Mammary epithelial cell (primary cell): ENCODE results near the gene SCARB1.

ENCODE experiments used
- EZH2 ChIP-seq: IDR thresholded peaks from 2 replicates; pipeline ENCODE4 v1.6.1; 2012; ENCODE audit warnings: low read length, inconsistent platforms, borderline replicate concordance
- TF ChIP-seq, protein P1 (sequence below), 2 donors: IDR thresholded peaks in 1 of 2; conservative IDR thresholded peaks in 1 of 2; 2 replicates each; pipeline ENCODE4 v1.5.1; 2011 to 2012; ENCODE audit warnings: inconsistent platforms in 2 of 2, low read length in 2 of 2, mild to moderate bottlenecking in 2 of 2, control low read depth in 1 of 2, low read depth in 1 of 2; ENCODE audit not compliant: insufficient read depth in 1 of 2; ENCODE audit errors: extremely low read depth in 1 of 2

DNA sequence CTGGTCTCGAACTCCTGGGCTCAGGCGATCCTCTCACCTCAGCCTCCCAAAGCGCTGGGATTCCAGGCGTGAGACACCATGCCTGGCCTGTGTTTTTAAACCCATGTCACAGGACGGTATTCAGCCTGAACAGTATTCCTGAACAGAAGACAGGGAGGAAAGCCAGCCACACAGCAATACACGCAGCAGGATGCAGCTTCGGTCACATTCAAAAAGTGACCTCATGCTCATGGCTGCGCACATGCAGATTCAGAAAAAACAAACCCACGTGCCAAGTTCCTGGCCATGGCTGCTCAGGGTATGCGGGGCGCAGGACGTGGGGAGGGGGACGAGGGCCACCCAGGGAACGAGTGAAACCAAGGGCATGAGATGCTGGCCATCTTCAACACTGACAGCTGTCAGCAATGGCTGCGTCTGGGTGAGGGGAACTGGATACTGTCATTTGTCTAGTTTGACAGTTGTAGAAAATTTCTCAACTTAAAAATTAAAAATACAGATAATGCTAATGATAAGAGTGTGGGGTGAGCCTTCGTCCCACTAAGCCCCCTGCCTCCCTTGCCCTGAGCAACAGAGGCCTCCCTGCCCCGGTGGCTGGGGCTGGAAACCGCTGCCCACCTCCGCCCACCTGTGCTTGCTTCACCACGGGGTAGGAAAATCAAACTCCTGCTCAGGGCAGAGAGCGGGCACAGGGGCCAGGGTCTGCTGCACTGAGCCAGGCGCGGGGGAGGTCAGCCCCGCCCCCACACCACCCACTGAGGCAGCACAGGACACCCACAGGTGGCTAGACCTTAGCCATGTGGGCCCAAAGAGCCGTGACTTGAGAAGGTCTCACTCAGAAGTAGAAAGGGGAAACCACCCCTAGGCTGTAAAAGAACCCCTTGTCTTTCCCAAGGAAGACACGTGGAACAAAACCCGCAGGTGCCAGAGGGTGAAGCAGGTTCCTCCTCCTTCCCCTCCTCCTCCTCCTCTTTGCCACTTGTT, 84.2 kb downstream of the SCARB1 start:
- TF ChIP-seq, protein P1, sequence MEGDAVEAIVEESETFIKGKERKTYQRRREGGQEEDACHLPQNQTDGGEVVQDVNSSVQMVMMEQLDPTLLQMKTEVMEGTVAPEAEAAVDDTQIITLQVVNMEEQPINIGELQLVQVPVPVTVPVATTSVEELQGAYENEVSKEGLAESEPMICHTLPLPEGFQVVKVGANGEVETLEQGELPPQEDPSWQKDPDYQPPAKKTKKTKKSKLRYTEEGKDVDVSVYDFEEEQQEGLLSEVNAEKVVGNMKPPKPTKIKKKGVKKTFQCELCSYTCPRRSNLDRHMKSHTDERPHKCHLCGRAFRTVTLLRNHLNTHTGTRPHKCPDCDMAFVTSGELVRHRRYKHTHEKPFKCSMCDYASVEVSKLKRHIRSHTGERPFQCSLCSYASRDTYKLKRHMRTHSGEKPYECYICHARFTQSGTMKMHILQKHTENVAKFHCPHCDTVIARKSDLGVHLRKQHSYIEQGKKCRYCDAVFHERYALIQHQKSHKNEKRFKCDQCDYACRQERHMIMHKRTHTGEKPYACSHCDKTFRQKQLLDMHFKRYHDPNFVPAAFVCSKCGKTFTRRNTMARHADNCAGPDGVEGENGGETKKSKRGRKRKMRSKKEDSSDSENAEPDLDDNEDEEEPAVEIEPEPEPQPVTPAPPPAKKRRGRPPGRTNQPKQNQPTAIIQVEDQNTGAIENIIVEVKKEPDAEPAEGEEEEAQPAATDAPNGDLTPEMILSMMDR (conservative IDR thresholded peaks at IDR 0.05 in 1 of 2, IDR thresholded peaks at IDR 0.05 in 1 of 2; ENCODE audit: extremely low read depth in 1 of 2, insufficient read depth in 1 of 2, low read depth in 1 of 2, low read length in 2 of 2), result no peak
- no peak for TF ChIP-seq EZH2
